Activated CD4-positive, alpha-beta memory T cell treated with anti-CD3 and anti-CD28 coated beads, Interleukin-2, amount 10 ng/mL, durations not matched to agents 7 days and 5 days (primary cell): ENCODE measurements around the gene KIFC3. TPM values are rescaled to one million over a fixed set of nuclear protein-coding genes. Genes with fewer than 3 reads are reported as not detected.
"Not testable (repeated sequence)": the region's sequence is repeated elsewhere in the genome, so short reads cannot be mapped to it uniquely, and the experiment has no call there.

Experiments used
- CTCF ChIA-PET: fragments of 350-600 bp; sonication (Branson Sonifier 250); formaldehyde crosslinking; loops from one replicate; lab custom pipeline; 2021; ENCODE audit warnings: antibody characterized with exemption, inconsistent platforms; lab: Charles Lee
- POLR2A ChIA-PET: fragments of 350-600 bp; sonication (Branson Sonifier 250); formaldehyde crosslinking; loops from one replicate; lab custom pipeline; 2021; ENCODE audit warnings: antibody characterized with exemption; lab: Charles Lee
- DNase-seq: peaks from one replicate; pipeline ENCODE4 v3.0.0-alpha.2; 2020
- H3K27ac Mint-ChIP-seq: one replicate; pipeline ENCODE4 v1.8.0; 2021; ENCODE audit warnings: mild to moderate bottlenecking, mixed read lengths
- H3K27me3 Mint-ChIP-seq: one replicate; pipeline ENCODE4 v1.8.0; 2021; ENCODE audit warnings: mixed read lengths
- H3K36me3 Mint-ChIP-seq: one replicate; pipeline ENCODE4 v1.8.0; 2021; ENCODE audit warnings: low read depth, mixed read lengths
- H3K4me1 Mint-ChIP-seq: one replicate; pipeline ENCODE4 v1.8.0; 2021; ENCODE audit warnings: mixed read lengths
- H3K4me3 Mint-ChIP-seq: one replicate; pipeline ENCODE4 v1.8.0; 2021; ENCODE audit warnings: mild to moderate bottlenecking, mixed read lengths
- H3K9me3 Mint-ChIP-seq: one replicate; pipeline ENCODE4 v1.8.0; 2021; ENCODE audit warnings: mixed read lengths
- total RNA-seq, 2 experiments: library from RNA; stranded (reverse); gene quantifications; one replicate each; pipeline ENCODE4 v1.2.3, GENCODE V29; 2021

KIFC3 gene
- total RNA-seq, 2 experiments from 2014 or later: not detected

DNA sequence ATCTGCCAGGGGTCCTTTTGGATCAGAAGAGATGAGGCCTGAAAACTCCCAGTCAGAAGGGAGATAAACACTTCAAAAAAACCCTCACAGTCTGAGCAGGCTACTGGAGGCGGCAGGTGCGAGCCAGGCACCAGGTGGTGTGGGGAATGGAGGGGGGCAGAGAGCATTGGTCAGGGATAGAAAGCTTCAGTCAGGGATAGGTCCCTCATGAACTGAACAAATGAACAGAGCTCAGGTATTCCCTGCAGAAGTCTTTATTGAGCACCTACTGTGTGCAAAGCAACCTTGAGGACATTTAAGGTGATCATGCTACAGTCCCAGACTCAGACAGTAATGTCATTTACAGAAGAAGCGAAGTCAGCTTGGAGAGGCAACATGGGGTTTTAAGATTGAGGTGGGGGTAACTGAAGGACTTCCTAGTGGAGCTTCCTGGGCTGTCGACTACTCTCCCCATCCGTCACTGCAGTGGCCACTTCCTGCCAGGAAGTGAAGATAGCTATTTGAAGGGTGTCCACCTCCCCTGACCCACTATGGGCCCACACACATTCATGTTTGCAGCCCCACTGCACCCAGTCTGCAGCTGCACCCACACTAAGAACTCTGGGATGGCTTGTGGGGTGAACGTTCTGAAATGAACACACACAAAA lies 3.2 kb downstream of the KIFC3 start:
- Mint-ChIP-seq H3K9me3 (no peaks in the 10 kb centered on the region), H3K27me3 (peaks cover 45% of the 10 kb centered on the region), H3K4me3 (no peak overlapping the region), H3K4me1 (peaks cover 30% of the 10 kb centered on the region), H3K36me3 (peaks cover 5% of the 10 kb centered on the region), H3K27ac (peak overlapping the region; percentile 5)
- CTCF ChIA-PET: interaction anchor here (0.5 to 0.9 kb wide), 2 partner anchors 10 to 302 kb away, joined by 3 read pairs; no protein-coding TSS in a partner anchor
- no peak for DNase-seq
- POLR2A ChIA-PET: interaction anchor here (1.5 kb wide), 1 partner anchor 11 kb away, joined by 6 read pairs; no protein-coding TSS in a partner anchor

DNA sequence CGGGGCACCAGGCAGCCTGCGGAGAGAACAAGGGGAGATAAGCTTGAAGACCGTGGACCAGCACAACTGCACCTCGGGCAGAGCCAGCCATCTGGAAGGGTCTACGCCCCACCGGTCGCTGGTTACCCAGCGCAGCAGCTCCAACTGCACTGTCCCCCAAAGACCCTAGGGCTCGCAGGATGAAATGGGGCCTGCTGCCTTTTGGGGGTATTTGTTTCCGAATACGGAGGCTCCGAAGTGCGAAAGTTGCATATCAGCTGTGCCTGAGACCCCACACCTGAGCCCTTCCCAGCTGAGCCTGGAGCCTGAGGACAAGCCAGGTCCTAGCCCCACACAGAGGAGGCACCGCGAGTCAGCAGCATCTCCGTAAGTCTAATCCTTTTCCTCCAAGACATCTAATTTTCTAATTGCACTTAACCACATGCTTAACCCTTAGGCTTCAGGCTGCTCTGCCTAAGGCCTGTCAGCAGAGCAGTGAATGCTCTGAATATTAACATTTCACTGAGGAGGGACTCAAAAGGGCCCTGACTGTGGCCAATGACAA lies 4.0 kb downstream of the KIFC3 start:
- POLR2A ChIA-PET: no interaction called here
- Mint-ChIP-seq H3K4me1 (peaks cover 30% of the 10 kb centered on the region), H3K4me3 (no peak overlapping the region), H3K36me3 (peaks cover 5% of the 10 kb centered on the region), H3K27me3 (peaks cover 38% of the 10 kb centered on the region), H3K9me3 (no peaks in the 10 kb centered on the region), H3K27ac (no peak overlapping the region)
- DNase-seq: no peak
- CTCF ChIA-PET: no interaction called here

- no peak overlapping the region for H3K4me3 Mint-ChIP-seq
- no peak for DNase-seq
- POLR2A ChIA-PET: no interaction called here
- H3K4me1 Mint-ChIP-seq: peaks cover 27% of the 10 kb centered on the region
- H3K27me3 Mint-ChIP-seq: peaks cover 31% of the 10 kb centered on the region
- H3K36me3 Mint-ChIP-seq: peaks cover 2% of the 10 kb centered on the region
- H3K27ac Mint-ChIP-seq: no peak overlapping the region
- H3K9me3 Mint-ChIP-seq: no peaks in the 10 kb centered on the region
- CTCF ChIA-PET: no interaction called here
These were observed 4.6 kb downstream of the KIFC3 start for GRCh38 chr16:57797526-57798266.

GRCh38 chr16:57797216-57797525 lies 5.1 kb downstream of the KIFC3 start:
- no peak for DNase-seq
- POLR2A ChIA-PET: no interaction called here
- no peak overlapping the region for H3K4me3 Mint-ChIP-seq
- H3K4me1 Mint-ChIP-seq: peaks cover 24% of the 10 kb centered on the region
- CTCF ChIA-PET: no interaction called here
- no peak overlapping the region for H3K27ac Mint-ChIP-seq
- peaks cover 30% of the 10 kb centered on the region for H3K27me3 Mint-ChIP-seq
- H3K36me3 Mint-ChIP-seq: no peaks in the 10 kb centered on the region
- no peaks in the 10 kb centered on the region for H3K9me3 Mint-ChIP-seq

- POLR2A ChIA-PET, DNase-seq, H3K36me3 Mint-ChIP-seq, H3K9me3 Mint-ChIP-seq, H3K27ac Mint-ChIP-seq, H3K4me3 Mint-ChIP-seq: not testable (repeated sequence)
- Mint-ChIP-seq H3K4me1 (peaks cover 23% of the 10 kb centered on the region), H3K27me3 (peaks cover 23% of the 10 kb centered on the region)
- CTCF ChIA-PET: interaction anchor here (1.6 kb wide), 1 partner anchor 14 kb away, joined by 5 read pairs; no protein-coding TSS in a partner anchor
These were observed 6.3 kb downstream of the KIFC3 start for GRCh38 chr16:57796014-57796413.

GRCh38 chr16:57795431-57795878 lies 6.8 kb downstream of the KIFC3 start:
- Mint-ChIP-seq H3K9me3 (no peaks in the 10 kb centered on the region), H3K4me1 (peaks cover 19% of the 10 kb centered on the region), H3K36me3 (no peaks in the 10 kb centered on the region), H3K27me3 (peaks cover 18% of the 10 kb centered on the region), H3K4me3 (no peak overlapping the region), H3K27ac (no peak overlapping the region)
- ChIA-PET POLR2A (no interaction called here), CTCF (interaction anchor here (1.6 to 1.8 kb wide), 2 partner anchors 12 to 15 kb away, joined by 5 read pairs; no protein-coding TSS in a partner anchor)
- DNase-seq: peak; percentile 47

DNA sequence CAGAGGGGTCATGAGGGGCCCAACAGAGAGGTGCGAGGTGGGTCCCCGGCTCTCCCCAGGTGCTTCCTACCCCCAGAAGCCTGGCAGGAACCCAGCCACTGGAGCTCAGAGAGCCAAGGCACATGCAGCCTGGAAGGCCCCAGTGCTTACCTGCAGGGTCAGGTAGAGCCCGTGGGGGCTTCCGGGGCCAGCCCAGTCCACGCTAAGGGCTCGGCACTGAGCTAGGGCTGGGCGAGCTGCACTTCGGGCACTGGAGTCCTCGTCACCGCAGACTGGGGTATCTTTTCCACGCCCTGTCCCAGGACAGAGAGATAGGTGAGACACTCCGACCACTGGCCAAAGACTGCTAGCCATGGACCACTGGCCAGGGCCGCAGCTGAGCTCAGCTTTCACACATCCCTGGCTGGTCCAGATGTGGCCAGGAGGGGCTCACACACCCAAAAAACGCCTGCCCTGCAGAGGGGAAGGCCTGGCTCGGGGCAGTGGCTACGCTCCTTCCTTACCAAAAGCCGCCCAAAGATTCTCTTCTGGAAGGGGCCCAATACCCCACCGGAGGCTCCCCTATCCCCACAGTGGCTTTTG lies 7.4 kb downstream of the KIFC3 start:
- no peak overlapping the region for H3K4me3 Mint-ChIP-seq

GRCh38 chr16:57791893-57792461 lies 10.3 kb downstream of the KIFC3 start:
- POLR2A ChIA-PET: no interaction called here
- DNase-seq: no peak
- H3K4me3 Mint-ChIP-seq: no peak overlapping the region
- H3K9me3 Mint-ChIP-seq: no peaks in the 10 kb centered on the region
- H3K4me1 Mint-ChIP-seq: peaks cover 1% of the 10 kb centered on the region
- CTCF ChIA-PET: interaction anchor here (0.5 kb wide), 1 partner anchor 71 kb away, joined by 4 read pairs; no protein-coding TSS in a partner anchor
- no peak overlapping the region for H3K27ac Mint-ChIP-seq
- no peaks in the 10 kb centered on the region for H3K36me3 Mint-ChIP-seq
- H3K27me3 Mint-ChIP-seq: peaks cover 4% of the 10 kb centered on the region

More for the DNA sequence above, 7.4 kb downstream of the KIFC3 start:
- Mint-ChIP-seq H3K27me3 (peaks cover 13% of the 10 kb centered on the region), H3K27ac (no peak overlapping the region), H3K4me1 (peaks cover 14% of the 10 kb centered on the region), H3K9me3 (no peaks in the 10 kb centered on the region), H3K36me3 (no peaks in the 10 kb centered on the region)
- ChIA-PET POLR2A (interaction anchor here (1.1 kb wide), 1 partner anchor 15 kb away, joined by 3 read pairs; no protein-coding TSS in a partner anchor), CTCF (interaction anchor here (1.3 to 1.8 kb wide), 3 partner anchors 12 to 219 kb away, joined by 3 to 5 read pairs (median 3); no protein-coding TSS in a partner anchor)
- DNase-seq: no peak

DNA sequence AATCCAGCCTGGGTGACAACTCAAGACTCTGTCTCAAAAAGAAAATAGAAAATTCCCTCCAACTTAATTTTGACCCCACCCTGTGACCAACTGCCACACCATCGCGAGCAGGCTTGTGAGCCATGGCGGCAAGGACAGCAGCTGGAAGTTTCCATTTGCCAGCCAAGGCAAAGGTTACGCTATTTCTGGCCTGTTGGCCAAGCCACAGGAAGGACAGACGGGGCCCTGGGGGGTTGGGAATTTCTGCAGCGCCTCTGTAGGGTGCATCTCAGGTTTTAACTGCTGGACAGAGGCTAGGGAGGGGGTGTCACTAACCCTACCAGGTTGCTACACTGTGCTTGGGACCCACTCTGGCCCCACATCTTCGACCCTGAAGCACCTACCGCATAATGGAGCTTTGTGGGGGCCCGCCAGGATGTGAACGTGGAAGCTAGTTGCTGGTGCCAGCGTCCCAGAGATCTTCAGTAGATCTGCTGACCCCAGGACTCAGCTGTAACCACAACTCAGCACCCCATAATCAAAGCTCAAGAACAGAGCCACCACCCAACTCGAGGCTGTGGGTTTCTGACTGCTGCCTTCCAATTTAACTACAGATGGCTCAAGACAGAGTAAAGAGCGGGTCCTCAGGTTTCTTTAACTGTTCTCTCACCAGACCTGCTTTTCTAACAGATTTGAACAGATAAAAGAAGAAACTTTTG lies 10.9 kb downstream of the KIFC3 start:
- Mint-ChIP-seq H3K4me1 (no peaks in the 10 kb centered on the region), H3K27ac (no peak overlapping the region), H3K27me3 (peaks cover 2% of the 10 kb centered on the region), H3K9me3 (no peaks in the 10 kb centered on the region), H3K36me3 (no peaks in the 10 kb centered on the region), H3K4me3 (no peak overlapping the region)
- no peak for DNase-seq
- POLR2A ChIA-PET: no interaction called here
- CTCF ChIA-PET: no interaction called here

DNA sequence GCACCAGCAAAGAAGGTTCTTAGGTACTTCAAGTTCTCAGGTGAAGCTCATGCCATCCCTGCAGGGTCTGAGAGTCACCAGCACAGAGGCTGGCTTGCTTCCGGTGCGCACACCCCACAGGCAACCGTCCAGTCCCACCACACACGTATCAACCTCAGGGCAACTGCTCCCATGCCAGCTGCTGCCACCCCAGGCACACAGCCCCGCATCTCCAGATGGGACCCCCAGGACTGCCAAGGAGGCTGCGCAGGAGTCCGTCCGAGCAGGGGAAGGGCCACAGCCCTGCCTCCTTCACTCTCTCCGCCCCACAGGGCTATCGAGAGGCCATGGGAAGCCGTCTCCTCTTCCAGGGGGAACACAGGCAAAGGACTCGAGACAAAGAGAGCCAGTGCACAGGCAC lies 13.3 kb downstream of the KIFC3 start:
- H3K4me3 Mint-ChIP-seq: no peak overlapping the region
- no peak overlapping the region for H3K27ac Mint-ChIP-seq
- DNase-seq: no peak
- ChIA-PET POLR2A (no interaction called here), CTCF (no interaction called here)
- no peaks in the 10 kb centered on the region for H3K4me1 Mint-ChIP-seq
- H3K9me3 Mint-ChIP-seq: no peaks in the 10 kb centered on the region
- no peaks in the 10 kb centered on the region for H3K36me3 Mint-ChIP-seq
- peaks cover 2% of the 10 kb centered on the region for H3K27me3 Mint-ChIP-seq

DNA sequence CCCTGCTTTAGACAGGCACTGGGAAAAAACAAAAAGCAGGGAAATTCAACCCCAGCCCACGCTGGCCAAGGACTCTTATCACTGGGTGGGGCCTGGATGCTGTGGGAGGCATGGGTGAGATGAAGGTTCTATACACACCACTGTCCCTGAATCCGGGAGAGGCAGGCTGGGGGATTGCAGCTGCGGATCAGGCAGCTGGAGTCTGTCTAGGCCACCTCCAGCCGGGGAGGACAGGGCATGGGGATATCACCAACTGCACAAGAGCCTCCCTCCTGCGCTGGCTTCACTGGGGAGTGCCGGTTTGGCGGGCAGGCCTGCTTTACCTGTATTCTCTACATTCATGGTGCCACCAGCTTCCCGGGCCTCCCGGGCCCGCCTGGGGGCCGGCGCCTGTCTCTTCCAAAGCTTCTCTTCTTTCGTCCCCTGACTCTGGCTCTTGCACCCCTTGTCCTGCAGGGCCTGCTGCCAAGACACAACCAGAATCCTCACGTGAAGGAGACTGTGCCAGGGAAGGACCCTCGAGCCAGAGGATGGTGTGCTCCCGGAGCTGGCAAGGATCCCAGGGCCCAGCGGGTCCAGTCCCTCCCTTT lies 13.9 kb downstream of the KIFC3 start:
- no peak overlapping the region for H3K4me3 Mint-ChIP-seq
- no peak overlapping the region for H3K27ac Mint-ChIP-seq
- H3K27me3 Mint-ChIP-seq: peaks cover 2% of the 10 kb centered on the region
- CTCF ChIA-PET: no interaction called here
- no peaks in the 10 kb centered on the region for H3K4me1 Mint-ChIP-seq
- no peaks in the 10 kb centered on the region for H3K36me3 Mint-ChIP-seq
- POLR2A ChIA-PET: no interaction called here
- no peaks in the 10 kb centered on the region for H3K9me3 Mint-ChIP-seq
- DNase-seq: no peak

- ChIA-PET CTCF (no interaction called here), POLR2A (no interaction called here)
- H3K9me3 Mint-ChIP-seq: no peaks in the 10 kb centered on the region
- H3K27me3 Mint-ChIP-seq: peaks cover 2% of the 10 kb centered on the region
- no peak overlapping the region for H3K27ac Mint-ChIP-seq
- no peak for DNase-seq
- H3K36me3 Mint-ChIP-seq: no peaks in the 10 kb centered on the region
- no peak overlapping the region for H3K4me3 Mint-ChIP-seq
- H3K4me1 Mint-ChIP-seq: no peaks in the 10 kb centered on the region
These were observed 14.8 kb downstream of the KIFC3 start for GRCh38 chr16:57787519-57787905.
